MM.1S (cell line): Measurements from ENCODE around the gene NPC2.

Experiments used
- EZH2 ChIP-seq: fragments of 300-600 bp; sonication (generic); optimal IDR thresholded peaks from 2 replicates; pipeline ENCODE3; 2017; ENCODE audit warnings: low read depth, mild to moderate bottlenecking, antibody characterized with exemption, low read length, mixed read lengths
- EZH2phosphoT487 ChIP-seq: fragments of 300-600 bp; sonication (generic); IDR thresholded peaks from 2 replicates; pipeline ENCODE4 v1.6.1; 2018; ENCODE audit warnings: antibody characterized with exemption, low read length
- TF ChIP-seq, protein P1 (sequence below): fragments of 300-600 bp; sonication (generic); IDR thresholded peaks from 2 replicates; pipeline ENCODE4 v1.5.1; 2016; ENCODE audit warnings: antibody characterized with exemption, low read length, mixed read lengths

DNA sequence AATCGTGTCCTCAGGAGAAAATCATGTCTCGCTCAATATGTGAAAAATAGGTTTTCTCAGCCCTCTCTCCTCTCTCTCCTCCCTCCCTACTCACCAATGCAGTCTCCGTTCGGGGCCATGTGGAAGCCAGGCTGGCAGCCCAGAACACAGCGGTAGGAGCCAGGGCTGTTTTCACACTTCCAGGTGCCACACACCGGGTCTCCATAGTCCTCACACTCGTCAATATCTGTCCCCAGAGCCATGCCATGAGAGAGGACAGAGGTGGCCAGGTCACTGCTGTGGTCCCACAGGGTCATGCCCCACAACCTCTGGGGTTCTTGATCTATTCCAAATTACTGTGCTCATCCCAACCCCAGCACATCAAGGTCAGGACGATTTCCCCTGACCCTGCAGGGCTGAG lies 14.0 kb upstream of the NPC2 start:
- no peak for TF ChIP-seq EZH2
- TF ChIP-seq, protein P1, sequence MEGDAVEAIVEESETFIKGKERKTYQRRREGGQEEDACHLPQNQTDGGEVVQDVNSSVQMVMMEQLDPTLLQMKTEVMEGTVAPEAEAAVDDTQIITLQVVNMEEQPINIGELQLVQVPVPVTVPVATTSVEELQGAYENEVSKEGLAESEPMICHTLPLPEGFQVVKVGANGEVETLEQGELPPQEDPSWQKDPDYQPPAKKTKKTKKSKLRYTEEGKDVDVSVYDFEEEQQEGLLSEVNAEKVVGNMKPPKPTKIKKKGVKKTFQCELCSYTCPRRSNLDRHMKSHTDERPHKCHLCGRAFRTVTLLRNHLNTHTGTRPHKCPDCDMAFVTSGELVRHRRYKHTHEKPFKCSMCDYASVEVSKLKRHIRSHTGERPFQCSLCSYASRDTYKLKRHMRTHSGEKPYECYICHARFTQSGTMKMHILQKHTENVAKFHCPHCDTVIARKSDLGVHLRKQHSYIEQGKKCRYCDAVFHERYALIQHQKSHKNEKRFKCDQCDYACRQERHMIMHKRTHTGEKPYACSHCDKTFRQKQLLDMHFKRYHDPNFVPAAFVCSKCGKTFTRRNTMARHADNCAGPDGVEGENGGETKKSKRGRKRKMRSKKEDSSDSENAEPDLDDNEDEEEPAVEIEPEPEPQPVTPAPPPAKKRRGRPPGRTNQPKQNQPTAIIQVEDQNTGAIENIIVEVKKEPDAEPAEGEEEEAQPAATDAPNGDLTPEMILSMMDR: no peak
- no peak for TF ChIP-seq EZH2phosphoT487
